Activated naive CD8-positive, alpha-beta T cell (primary cell): Measurements from ENCODE around the gene VPS35.
"Not testable (repeated sequence)": the region's sequence is repeated elsewhere in the genome, so short reads cannot be mapped to it uniquely, and the experiment has no call there.

Source experiments
- H3K27ac Mint-ChIP-seq: one replicate; pipeline ENCODE4 v1.8.0; 2021; ENCODE audit warnings: mixed read lengths
- H3K27me3 Mint-ChIP-seq: one replicate; pipeline ENCODE4 v1.8.0; 2021; ENCODE audit warnings: mixed read lengths
- H3K36me3 Mint-ChIP-seq: one replicate; pipeline ENCODE4 v1.8.0; 2021; ENCODE audit warnings: mixed read lengths
- H3K4me1 Mint-ChIP-seq: one replicate; pipeline ENCODE4 v1.8.0; 2021; ENCODE audit warnings: low read depth, mixed read lengths
- H3K4me3 Mint-ChIP-seq: one replicate; pipeline ENCODE4 v1.8.0; 2021; ENCODE audit warnings: mild to moderate bottlenecking, mixed read lengths
- H3K9me3 Mint-ChIP-seq: one replicate; pipeline ENCODE4 v1.8.0; 2021; ENCODE audit warnings: low read depth, mixed read lengths

Gene VPS35

DNA sequence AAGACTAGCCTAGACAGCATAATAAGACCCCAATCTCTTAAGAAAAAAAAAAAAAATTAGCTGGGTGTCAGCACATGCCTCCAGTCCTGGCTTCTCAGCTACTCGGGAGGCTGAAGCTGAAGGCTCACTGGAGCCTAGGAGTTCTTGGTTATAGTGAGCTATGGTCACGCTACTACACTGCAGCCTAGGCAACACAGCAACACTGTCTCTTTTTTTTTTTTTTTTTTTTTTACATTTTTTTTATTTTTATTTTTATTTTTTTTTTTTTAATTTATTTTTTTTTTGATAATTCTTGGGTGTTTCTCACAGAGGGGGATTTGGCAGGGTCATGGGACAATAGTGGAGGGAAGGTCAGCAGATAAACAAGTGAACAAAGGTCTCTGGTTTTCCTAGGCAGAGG lies 4.6 kb upstream of the VPS35 start:
- Mint-ChIP-seq H3K27ac (no peak overlapping the region), H3K4me3 (no peak overlapping the region), H3K9me3 (no peaks in the 10 kb centered on the region), H3K4me1 (peaks cover 3% of the 10 kb centered on the region), H3K36me3 (peaks cover 15% of the 10 kb centered on the region), H3K27me3 (no peaks in the 10 kb centered on the region)

DNA sequence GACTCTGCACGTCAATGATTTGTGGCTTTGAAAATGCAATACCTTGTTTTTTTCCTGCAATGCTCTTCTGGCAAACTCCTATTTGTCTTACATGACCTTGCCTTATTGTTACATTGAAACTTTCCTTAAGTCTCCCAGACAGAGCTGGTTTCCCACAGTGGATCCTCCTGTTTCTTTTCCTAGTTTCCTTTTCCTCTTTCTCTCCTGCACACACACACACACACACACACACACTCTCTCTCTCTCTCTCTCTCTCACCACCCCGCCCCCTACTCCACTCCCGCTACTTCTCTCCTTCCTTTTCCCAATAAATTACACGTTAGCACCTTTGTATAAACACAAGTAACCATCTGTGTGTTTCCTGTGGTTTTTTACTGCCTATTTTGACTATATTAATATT lies 2.7 kb upstream of the VPS35 start:
- peaks cover 19% of the 10 kb centered on the region for H3K4me1 Mint-ChIP-seq
- H3K4me3 Mint-ChIP-seq = no peak overlapping the region
- H3K9me3 Mint-ChIP-seq = no peaks in the 10 kb centered on the region
- peaks cover 10% of the 10 kb centered on the region for H3K36me3 Mint-ChIP-seq
- no peaks in the 10 kb centered on the region for H3K27me3 Mint-ChIP-seq
- no peak overlapping the region for H3K27ac Mint-ChIP-seq

DNA sequence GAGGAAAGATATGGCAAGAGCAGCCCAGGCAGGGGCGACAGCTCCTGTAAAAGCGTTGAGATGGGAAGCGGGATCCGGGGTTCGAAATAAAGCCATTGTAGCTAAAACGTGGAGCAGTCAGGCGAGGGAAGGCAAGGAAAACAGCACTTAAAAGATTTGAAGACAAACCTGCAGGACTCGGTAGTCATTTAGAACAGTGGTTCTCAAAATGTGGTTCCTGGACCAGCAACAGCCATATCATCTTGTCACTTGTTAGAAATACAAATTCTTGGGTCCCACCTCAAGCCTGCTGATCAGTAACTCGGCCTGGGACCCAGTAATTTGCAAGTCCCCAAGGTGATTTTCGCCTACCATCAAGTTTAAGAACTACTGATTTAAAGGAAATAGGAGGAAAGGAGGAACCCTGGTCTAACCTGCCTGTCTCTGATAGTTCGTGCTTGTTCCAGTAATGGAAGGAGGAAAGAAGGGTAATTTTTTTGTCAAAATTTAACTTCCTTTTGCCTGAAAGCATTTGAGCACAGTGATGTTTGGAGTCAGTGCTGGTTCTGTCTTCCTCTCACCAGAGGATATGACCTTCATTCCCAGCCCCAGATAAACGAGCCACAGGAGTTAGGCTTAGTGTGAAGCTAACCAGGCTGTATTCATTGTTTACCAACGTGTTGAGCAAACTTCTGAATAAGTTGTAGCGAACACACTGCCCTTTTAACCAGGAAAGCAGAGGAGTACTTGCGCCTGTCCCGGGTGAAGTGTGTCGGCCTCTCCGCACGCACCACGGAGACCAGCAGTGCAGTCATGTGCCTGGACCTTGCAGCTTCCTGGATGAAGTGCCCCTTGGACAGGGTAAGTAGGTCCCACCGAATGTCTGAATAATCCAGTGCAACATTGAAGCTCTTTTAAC lies 1.6 kb upstream of the VPS35 start:
- no peak overlapping the region for H3K27ac Mint-ChIP-seq
- peaks cover 27% of the 10 kb centered on the region for H3K4me1 Mint-ChIP-seq

DNA sequence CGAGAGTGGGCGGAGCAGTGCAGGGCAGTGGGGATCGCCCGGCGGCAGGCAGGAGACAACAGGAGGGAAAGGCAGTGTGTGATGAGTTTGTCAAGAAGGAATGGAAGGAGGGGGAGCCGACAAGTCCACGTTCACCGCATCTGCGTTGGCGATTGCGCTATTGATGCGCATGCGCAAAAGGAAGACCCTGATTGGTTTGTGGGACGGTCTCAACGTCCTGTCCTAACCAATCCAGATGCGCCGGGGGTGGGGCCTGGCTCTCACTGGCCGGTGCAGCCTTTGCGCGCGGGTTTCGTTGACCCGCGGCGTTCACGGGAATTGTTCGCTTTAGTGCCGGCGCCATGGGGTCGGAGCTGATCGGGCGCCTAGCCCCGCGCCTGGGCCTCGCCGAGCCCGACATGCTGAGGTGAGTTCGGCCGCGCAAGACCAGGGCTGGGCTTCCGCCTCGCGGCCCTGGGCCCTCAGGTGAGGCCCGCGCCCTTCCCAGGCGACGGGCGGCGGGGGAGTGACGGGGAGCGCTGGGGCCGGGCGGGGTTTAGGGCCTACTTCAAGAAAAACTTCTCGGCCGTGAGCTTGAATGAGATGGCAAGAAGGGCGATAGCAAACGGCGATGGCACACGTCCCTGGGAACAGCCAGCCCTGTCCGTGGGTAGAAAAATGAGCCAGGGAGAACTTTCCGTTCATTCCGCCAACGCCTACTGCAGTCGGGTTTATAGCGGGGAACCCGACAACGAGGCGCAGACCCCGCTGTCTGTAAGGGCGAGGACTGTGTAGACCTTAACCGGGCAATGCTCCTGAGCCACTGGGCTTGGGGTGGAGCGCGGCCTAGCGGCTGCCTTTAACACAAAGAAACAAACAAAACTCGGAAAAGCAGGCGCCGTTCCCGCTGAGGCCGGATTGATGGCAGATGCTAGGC lies 645 bp upstream of the VPS35 start, which contains the start of gene ORC6:
Gene ORC6 (plus strand): TSS at position 295 of the 916 bp plus-strand sequence. CDS start 47 bp downstream, at position 342.
- H3K27me3 Mint-ChIP-seq = no peaks in the 10 kb centered on the region
- peaks cover 36% of the 10 kb centered on the region for H3K4me1 Mint-ChIP-seq
- no peaks in the 10 kb centered on the region for H3K9me3 Mint-ChIP-seq
- no peak within 1 kb of the TSS for H3K27ac Mint-ChIP-seq
- H3K4me3 Mint-ChIP-seq = no peak within 1 kb of the TSS
- H3K36me3 Mint-ChIP-seq = peaks cover 2% of the 10 kb centered on the region

More for the DNA sequence above, 1.6 kb upstream of the VPS35 start:
- Mint-ChIP-seq H3K36me3 (peaks cover 5% of the 10 kb centered on the region), H3K4me3 (no peak overlapping the region), H3K27me3 (no peaks in the 10 kb centered on the region), H3K9me3 (no peaks in the 10 kb centered on the region)

DNA sequence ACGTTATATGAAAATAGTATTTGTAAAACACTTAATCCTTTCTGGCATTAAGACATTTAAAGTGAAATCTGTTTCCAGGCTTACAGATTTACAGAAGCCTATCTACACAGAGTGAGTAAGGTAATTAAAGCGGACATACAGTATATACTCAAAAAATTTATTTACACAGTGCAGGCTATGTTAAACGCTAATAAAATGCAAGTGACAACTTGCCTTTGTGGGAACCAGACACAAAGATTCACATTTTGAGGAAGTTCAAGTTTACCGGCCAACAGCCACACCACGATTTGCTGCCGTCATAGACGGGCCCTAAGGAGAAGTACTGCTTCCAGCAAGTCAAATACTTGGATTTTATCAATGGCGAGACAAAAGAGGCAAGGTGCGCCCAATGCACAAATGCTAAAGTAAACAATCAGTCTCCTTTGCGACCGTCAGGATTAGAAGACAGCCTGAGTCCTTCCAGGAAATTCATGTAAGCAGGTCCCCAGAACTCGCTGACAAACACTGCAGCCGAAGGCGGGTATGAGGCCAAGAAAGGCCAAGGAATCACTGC lies 801 bp downstream of the VPS35 start:
- peaks cover 48% of the 10 kb centered on the region for H3K4me1 Mint-ChIP-seq

DNA sequence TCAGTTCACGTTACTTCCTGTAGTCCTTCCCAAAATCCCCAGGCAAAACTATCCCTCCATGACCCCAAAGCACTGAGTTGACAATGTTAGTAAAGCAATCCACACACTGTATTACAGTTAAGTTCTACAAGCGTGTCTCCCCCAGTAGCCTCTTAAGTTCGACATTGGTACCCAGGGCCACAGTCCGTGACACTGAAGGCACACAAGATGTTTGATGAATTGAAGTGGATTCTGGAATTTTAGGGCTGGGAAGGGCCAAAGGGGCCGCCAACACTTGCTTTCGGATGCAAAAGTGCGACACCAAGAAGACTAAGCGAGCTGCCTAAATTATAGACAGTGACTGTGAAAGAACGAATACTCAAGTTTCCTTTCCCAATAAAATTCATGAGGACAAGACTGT lies 1.5 kb downstream of the VPS35 start:
- Mint-ChIP-seq H3K36me3 (peaks cover 2% of the 10 kb centered on the region), H3K27ac (peak overlapping the region; percentile 25), H3K4me1 (peaks cover 52% of the 10 kb centered on the region), H3K27me3 (no peaks in the 10 kb centered on the region), H3K9me3 (no peaks in the 10 kb centered on the region), H3K4me3 (no peak overlapping the region)

More for the DNA sequence above, 801 bp downstream of the VPS35 start:
- Mint-ChIP-seq H3K27ac (no peak overlapping the region), H3K27me3 (no peaks in the 10 kb centered on the region), H3K4me3 (no peak overlapping the region), H3K9me3 (no peaks in the 10 kb centered on the region), H3K36me3 (peaks cover 2% of the 10 kb centered on the region)

DNA sequence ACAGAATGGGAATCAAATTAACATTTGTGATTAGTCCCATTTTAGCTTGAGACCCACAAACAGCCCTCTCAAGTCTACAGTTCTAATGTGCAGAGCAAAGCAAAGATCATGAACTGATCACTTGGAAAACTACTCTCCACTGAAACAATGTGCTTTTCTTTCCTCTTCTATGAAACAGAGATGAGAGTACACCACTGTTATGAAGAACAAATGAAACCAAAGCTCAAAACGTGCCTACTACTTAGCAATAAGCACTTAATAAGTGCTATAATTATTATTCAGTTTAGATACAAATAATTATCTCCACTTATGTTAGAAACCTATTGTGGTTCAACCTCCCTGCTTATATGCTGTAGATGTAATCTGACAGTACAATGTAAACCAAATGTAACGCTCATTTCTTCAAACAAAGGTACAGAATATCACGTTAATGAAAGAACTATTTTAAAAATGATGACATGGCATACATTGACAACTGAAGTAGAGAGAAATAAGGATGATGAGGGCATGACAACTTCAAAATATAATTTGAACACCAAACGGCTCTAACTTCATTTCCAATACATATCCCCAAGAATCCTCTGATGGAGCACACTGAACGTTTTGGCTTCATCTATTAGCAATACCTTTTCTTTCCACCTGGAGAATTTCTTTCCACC lies 2.0 kb downstream of the VPS35 start:
- H3K27me3 Mint-ChIP-seq = no peaks in the 10 kb centered on the region
- H3K36me3 Mint-ChIP-seq = no peaks in the 10 kb centered on the region
- no peaks in the 10 kb centered on the region for H3K9me3 Mint-ChIP-seq
- H3K4me1 Mint-ChIP-seq = peaks cover 56% of the 10 kb centered on the region
- no peak overlapping the region for H3K4me3 Mint-ChIP-seq
- H3K27ac Mint-ChIP-seq = no peak overlapping the region

DNA sequence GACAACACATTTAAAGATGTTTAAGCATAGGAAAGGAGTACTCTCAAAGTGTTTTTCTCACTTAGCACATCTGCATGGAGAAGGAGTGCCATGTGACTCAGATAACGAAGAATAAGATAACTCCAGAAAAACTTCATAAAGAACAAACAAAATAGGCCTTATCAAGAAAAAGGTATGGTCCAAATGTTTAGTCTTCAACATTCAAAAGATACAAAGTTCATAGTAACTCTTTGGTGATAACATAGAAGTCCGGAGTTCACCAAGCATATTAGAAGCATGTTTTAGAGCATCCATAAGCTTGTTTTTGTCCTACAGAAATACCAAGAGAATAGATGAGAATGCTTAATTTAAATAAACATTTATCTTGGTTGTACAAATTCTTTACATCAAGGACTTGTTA lies 7.1 kb downstream of the VPS35 start:
- H3K36me3 Mint-ChIP-seq, H3K27ac Mint-ChIP-seq, H3K27me3 Mint-ChIP-seq, H3K4me3 Mint-ChIP-seq, H3K9me3 Mint-ChIP-seq: not testable (repeated sequence)
- peaks cover 39% of the 10 kb centered on the region for H3K4me1 Mint-ChIP-seq

DNA sequence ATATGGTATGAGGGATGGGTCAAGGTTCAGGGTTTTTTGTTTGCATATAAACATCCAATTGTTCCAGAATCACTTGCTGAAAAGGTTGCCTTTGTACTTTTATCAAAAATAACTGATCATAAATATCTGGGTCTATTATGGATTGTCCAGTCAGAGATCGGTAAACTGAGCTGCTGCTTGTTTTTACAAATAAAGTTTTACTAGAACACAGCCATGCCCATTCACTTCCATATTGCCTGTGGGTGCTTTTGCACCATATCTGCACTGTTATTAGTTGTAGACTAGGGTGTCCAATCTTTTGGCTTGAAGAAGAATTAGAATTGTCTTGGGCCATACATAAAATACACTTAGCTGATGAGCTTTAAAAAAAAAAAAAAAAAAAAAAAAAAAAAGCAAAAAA lies 11.0 kb downstream of the VPS35 start:
- not testable (repeated sequence) for H3K4me1 Mint-ChIP-seq, H3K4me3 Mint-ChIP-seq, H3K9me3 Mint-ChIP-seq, H3K27ac Mint-ChIP-seq, H3K27me3 Mint-ChIP-seq
- H3K36me3 Mint-ChIP-seq = peaks cover 12% of the 10 kb centered on the region

DNA sequence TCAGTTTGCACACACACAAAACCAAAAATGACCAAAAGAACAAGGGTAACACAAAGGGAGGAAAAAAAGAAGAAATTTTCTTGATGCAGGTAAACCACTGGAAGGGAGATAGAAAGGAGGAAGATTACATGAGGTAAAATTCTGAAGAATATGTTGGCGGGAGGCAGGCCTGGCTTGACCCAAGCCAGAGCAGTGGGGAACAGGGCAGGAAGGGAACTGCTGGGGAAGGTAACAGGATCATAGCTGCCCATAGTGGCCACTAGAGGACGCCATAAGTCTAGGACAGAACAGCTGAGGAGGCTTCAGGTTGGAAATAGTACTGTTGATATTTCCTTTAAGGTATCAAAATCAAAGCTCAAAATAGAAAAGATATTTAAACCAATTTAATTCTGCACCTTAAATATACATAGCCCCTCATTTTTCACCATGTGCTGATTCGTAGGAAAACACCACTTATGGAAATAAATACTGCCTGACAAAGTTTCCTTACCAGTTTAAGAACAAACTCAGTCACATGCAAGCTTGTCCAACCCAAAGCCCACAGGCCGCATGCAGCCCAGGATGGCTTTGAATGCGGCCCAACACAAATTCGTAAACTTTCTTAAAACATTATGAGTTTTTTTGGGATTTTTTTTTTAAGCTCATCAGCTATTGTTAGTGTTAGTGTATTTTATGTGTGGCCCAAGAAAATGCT lies 15.5 kb downstream of the VPS35 start:
- H3K4me1 Mint-ChIP-seq = no peaks in the 10 kb centered on the region
- H3K9me3 Mint-ChIP-seq = no peaks in the 10 kb centered on the region
- peaks cover 11% of the 10 kb centered on the region for H3K36me3 Mint-ChIP-seq
- no peak overlapping the region for H3K27ac Mint-ChIP-seq
- H3K27me3 Mint-ChIP-seq = no peaks in the 10 kb centered on the region
- no peak overlapping the region for H3K4me3 Mint-ChIP-seq

DNA sequence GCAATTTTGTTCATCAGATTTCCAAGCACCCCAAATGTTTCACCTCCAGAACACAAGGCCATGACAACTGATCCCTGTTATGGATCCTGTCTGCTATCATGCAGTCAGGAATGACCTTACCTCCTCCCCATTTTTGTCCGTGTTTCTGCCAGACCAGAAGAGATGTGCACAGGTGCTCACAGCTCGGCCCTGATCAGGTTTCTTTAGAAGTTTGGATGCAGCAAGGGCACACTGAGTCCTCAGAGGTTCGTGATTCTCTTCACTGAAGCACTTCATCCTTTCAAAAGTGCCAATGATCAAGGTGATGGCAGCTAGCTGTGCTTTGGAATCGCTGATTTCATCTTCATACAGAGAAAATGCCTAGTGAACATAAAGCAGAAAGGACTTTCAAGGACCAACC lies 26.9 kb downstream of the VPS35 start:
- Mint-ChIP-seq H3K27ac (no peak overlapping the region), H3K4me1 (peaks cover 13% of the 10 kb centered on the region), H3K9me3 (no peaks in the 10 kb centered on the region), H3K4me3 (no peak overlapping the region), H3K27me3 (no peaks in the 10 kb centered on the region), H3K36me3 (peaks cover 2% of the 10 kb centered on the region)

DNA sequence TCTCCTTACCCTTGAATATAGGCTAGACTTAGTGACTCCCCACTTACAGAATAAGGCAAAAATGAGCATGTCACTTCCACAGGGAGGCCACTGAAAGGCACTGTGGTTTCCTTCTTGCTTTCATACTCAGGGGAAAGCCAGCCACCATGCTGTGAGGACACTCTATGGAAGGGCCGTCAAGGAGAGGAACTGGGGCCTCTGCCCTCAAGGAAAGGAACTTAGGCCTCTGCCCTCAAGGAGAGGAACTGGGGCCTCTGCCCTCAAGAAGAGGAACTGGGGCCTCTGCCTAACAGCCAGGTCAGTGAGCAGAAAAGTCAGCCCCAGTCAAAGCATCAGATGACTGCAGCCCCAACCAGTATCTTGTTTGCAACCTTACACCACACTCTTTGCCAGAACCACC lies 30.1 kb downstream of the VPS35 start:
- H3K36me3 Mint-ChIP-seq = peaks cover 2% of the 10 kb centered on the region
- no peaks in the 10 kb centered on the region for H3K9me3 Mint-ChIP-seq
- H3K27me3 Mint-ChIP-seq = no peaks in the 10 kb centered on the region
- H3K4me1 Mint-ChIP-seq = peaks cover 13% of the 10 kb centered on the region
- H3K27ac Mint-ChIP-seq = peak overlapping the region; percentile 79
- H3K4me3 Mint-ChIP-seq = no peak overlapping the region

DNA sequence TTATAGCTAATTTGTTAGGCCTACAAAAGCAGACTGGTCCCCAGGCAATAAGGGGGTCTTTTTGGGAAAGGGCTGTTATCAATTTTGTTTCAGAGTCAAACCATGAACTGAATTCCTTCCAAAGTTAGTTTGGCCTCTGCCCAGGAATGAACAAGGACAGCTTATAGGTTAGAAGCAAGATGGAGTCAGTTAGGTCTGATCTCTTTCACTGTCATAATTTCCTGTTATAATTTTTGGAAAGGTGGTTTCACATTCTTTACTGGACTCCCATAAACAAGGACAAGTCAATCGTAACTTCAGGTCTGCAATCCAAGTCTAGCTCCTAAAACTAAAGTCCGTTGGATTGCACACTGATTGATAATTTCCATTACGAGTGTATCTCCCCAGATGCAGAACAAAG lies 37.7 kb downstream of the VPS35 start:
- Mint-ChIP-seq H3K4me3 (no peak overlapping the region), H3K9me3 (no peaks in the 10 kb centered on the region), H3K27me3 (no peaks in the 10 kb centered on the region), H3K27ac (no peak overlapping the region), H3K36me3 (peaks cover 6% of the 10 kb centered on the region), H3K4me1 (no peaks in the 10 kb centered on the region)

DNA sequence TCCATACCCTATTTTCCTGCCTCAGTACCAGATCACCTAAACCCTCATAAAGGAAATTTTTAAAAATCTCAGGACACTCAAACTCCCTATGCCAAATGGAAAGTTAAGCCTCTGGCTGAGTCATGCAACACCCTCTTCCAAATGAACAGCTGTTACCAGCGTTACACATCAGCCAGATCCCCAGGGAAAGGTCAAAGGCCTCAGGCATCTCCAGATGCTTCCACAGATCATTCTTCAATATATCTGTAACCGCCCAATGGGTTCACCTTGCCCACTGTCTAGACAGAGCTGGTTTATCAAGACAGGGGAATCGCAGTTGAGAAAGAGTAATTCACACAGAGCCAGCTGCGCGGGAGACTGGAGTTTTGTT lies 38.7 kb downstream of the VPS35 start:
- H3K9me3 Mint-ChIP-seq = no peaks in the 10 kb centered on the region
- H3K36me3 Mint-ChIP-seq = peaks cover 6% of the 10 kb centered on the region
- no peak overlapping the region for H3K4me3 Mint-ChIP-seq
- no peaks in the 10 kb centered on the region for H3K27me3 Mint-ChIP-seq
- no peaks in the 10 kb centered on the region for H3K4me1 Mint-ChIP-seq
- no peak overlapping the region for H3K27ac Mint-ChIP-seq
